Muscle layer of colon (tissue), 2 donors: ENCODE measurements around the gene XCR1.
A peak's percentile ranks its signal among the peaks of the same experiment; 100 is the strongest.
"Not testable (repeated sequence)": the region's sequence is repeated elsewhere in the genome, so short reads cannot be mapped to it uniquely, and the experiment has no call there.

ENCODE experiments used
- H3K27ac ChIP-seq: one replicate; pipeline ENCODE4 v1.7.0; 2013; ENCODE audit warnings: low read depth, mild to moderate bottlenecking, low read length, moderate library complexity
- H3K27me3 ChIP-seq, 2 donors: one replicate each; pipeline ENCODE4 v1.7.0; 2013; ENCODE audit warnings: low read length in 2 of 2, mild to moderate bottlenecking in 2 of 2; ENCODE audit not compliant: insufficient read depth in 2 of 2, control insufficient read depth in 1 of 2
- H3K36me3 ChIP-seq: one replicate; pipeline ENCODE4 v1.7.0; 2013; ENCODE audit warnings: mild to moderate bottlenecking, low read length; ENCODE audit not compliant: insufficient read depth
- H3K4me1 ChIP-seq: one replicate; pipeline ENCODE4 v1.7.0; 2013; ENCODE audit warnings: mild to moderate bottlenecking, low read length; ENCODE audit not compliant: insufficient read depth
- H3K4me3 ChIP-seq, 2 donors: one replicate each; pipeline ENCODE4 v1.7.0; 2013; ENCODE audit warnings: low read length in 2 of 2, low read depth in 1 of 2, mild to moderate bottlenecking in 1 of 2, moderate library complexity in 1 of 2
- H3K9ac ChIP-seq: one replicate; pipeline ENCODE4 v1.7.0; 2013; ENCODE audit warnings: low read length
- H3K9me3 ChIP-seq: one replicate; pipeline ENCODE4 v1.7.0; 2013; ENCODE audit warnings: mild to moderate bottlenecking, low read length
- donor health status: abdominal sarcoma.
- donor health status: Adenocarcinoma of cecum.

Gene XCR1

DNA sequence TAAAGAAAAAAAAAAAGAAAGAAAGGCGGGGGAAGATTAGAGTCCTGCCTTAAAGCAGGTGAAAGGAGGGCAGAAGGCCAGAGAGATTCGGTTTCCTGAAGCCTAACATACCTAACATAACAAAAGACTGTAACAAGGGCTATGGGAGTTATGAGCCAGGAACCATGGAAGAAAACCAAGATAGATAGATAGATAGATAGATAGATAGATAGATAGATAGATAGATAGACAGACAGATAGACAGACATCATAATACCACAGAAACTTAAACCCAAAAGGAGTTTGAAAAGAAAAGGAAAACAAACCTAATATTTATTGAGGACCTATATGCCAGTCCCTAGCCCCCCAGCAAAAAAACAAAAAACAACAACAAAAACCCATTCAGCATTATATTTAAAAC, 29.3 kb downstream of the XCR1 start:
- Histone ChIP-seq H3K27ac (no peak overlapping the region), H3K36me3 (no peaks in the 10 kb centered on the region), H3K4me1 (peaks cover 20% of the 10 kb centered on the region), H3K27me3 (no peaks in the 10 kb centered on the region), H3K4me3 (no peak overlapping the region), H3K9ac (no peak overlapping the region), H3K9me3 (no peaks in the 10 kb centered on the region)

DNA sequence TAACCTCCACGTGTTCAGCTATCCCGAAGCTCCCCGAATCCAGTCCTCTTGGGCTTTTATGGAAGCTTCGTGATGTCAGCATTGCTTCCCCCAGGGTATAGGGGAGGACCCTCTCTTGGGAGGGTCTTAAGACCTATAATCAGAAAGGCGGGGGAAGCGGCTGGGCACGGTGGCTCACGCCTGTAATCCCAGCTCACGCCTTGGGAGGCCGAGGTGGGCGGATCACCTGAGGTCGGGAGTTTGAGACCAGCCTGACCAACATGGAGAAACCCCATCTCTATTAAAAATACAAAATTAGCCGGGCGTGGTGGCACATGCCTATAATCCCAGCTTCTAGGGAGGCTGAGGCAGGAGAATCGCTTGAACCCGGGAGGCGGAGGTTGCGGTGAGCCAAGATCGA, 29.8 kb downstream of the XCR1 start:
- not testable (repeated sequence) for H3K36me3 ChIP-seq, H3K9ac ChIP-seq, H3K4me3 ChIP-seq, H3K27me3 ChIP-seq, H3K9me3 ChIP-seq, H3K27ac ChIP-seq
- peaks cover 25% of the 10 kb centered on the region for H3K4me1 ChIP-seq

GRCh38 chr3:45995236-45996192, 31.8 kb downstream of the XCR1 start, which contains the start of gene FYCO1:
Gene FYCO1 (minus strand): TSS chr3:45995824. CDS start chr3:45984910, 10,914 bp downstream.
- Histone ChIP-seq H3K9ac (peak within 1 kb of the TSS; percentile 70), H3K27me3 (no peaks in the 10 kb centered on the region), H3K4me3 (peak within 1 kb of the TSS; percentile 71 to 89), H3K27ac (peak within 1 kb of the TSS; percentile 75), H3K36me3 (no peaks in the 10 kb centered on the region), H3K9me3 (no peaks in the 10 kb centered on the region), H3K4me1 (peaks cover 40% of the 10 kb centered on the region)

DNA sequence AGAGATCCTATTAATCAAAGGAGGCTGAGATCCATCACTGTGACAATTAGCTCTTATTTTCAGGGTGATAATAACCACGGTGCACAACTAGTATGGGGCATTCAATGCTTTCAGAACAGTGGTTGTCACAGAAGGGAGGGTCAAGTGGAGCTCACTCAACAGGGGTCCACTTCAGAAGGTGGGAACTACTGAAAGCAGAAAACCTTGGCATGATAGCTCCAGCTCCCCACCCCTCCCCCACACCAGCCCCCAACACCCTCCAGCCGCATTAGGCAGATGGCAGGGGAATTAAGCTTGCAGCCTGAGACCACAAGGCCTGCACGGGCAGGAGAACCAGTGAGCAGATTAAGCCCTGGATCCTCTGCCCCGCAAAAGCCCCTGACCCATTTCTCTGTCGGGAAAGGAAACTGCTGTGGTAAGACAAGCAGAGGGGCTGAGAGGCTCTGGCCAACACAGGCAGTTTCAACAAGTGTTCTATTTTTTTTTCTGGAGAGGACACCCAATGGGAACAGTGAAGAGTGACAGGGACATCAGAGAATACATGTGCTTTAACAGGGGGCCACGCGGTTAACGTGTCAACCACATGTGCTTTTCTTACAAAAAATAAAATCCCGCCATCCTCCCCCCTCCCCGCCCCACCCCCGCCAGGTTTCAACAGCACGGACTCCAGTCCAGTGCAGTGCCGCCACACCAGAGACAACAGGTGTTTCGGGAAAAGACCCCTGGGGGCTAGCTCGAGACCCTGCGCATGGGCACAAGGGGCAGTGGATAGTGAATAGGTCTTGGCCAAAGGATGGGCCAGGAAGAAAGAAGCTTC, 32.7 kb downstream of the XCR1 start:
- H3K4me3 ChIP-seq: peak overlapping the region; percentile 71 to 89
- H3K4me1 ChIP-seq: peaks cover 49% of the 10 kb centered on the region
- peak overlapping the region; percentile 75 for H3K27ac ChIP-seq
- peak overlapping the region; percentile 70 for H3K9ac ChIP-seq
- H3K27me3 ChIP-seq: no peaks in the 10 kb centered on the region
- H3K36me3 ChIP-seq: no peaks in the 10 kb centered on the region
- no peaks in the 10 kb centered on the region for H3K9me3 ChIP-seq

GRCh38 chr3:45993421-45994027, 33.8 kb downstream of the XCR1 start:
- Histone ChIP-seq H3K27me3 (no peaks in the 10 kb centered on the region), H3K9me3 (no peaks in the 10 kb centered on the region), H3K36me3 (no peaks in the 10 kb centered on the region), H3K4me3 (peak overlapping the region in 1 of 2 donors; percentile 32), H3K27ac (peak overlapping the region; percentile 43), H3K9ac (no peak overlapping the region), H3K4me1 (peaks cover 60% of the 10 kb centered on the region)

DNA sequence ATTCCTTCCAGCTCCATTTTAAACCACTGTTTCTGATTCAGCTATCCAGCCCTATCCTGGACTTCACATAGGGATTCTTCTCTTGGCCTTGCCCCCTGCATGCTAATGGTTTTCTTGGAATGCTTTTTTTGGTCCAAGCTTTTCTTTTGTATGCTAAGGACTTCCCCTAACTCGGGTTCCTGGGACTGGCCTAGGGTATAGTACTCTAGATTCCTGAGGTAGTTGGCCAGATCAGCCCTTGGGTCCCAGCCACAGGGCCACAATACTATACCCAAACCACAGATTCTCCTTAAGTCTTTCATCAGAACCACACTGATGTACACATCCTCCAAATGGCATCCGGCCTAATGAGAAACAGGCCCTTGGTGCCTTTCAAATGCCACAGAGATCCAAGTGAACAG, 34.5 kb downstream of the XCR1 start:
- peak overlapping the region in 1 of 2 donors; percentile 32 for H3K4me3 ChIP-seq
- no peaks in the 10 kb centered on the region for H3K9me3 ChIP-seq
- peaks cover 67% of the 10 kb centered on the region for H3K4me1 ChIP-seq
- no peaks in the 10 kb centered on the region for H3K36me3 ChIP-seq
- no peak overlapping the region for H3K9ac ChIP-seq
- peak overlapping the region; percentile 43 for H3K27ac ChIP-seq
- H3K27me3 ChIP-seq: no peaks in the 10 kb centered on the region

DNA sequence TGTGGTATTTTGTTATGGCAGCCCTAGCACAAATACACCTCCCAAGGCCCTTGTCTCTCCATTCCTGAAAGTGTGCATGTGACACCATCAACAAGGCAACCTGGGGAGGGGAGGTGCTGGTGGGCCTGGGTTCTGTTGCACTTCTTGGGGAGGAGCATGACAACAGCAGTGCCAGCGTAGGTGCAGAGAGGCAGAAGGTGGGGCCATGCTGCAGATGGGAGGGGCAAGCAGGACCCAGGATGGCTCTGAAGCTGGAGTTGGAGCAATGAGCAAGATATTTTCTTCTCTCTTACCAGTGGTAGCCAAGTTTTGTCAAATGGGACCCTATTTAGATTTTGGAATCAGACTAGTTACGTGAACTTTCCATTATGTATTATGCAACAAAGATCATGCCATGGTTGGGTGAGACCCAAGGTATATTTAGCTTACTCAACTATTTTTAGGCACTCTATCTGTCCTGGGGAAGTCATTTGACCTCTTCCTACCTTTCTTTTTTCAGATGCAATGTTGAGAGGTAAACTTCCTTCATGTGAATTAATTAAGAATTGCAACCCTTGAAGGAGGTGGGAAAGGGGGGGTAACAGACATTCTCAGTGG, 35.1 kb downstream of the XCR1 start:
- Histone ChIP-seq H3K27me3 (no peaks in the 10 kb centered on the region), H3K9me3 (no peaks in the 10 kb centered on the region), H3K27ac (peak overlapping the region; percentile 43), H3K4me1 (peaks cover 73% of the 10 kb centered on the region), H3K9ac (no peak overlapping the region), H3K36me3 (no peaks in the 10 kb centered on the region), H3K4me3 (no peak overlapping the region)

GRCh38 chr3:45991341-45991740, 35.9 kb downstream of the XCR1 start:
- Histone ChIP-seq H3K27me3 (no peaks in the 10 kb centered on the region), H3K9ac (no peak overlapping the region), H3K4me3 (no peak overlapping the region), H3K36me3 (no peaks in the 10 kb centered on the region), H3K9me3 (no peaks in the 10 kb centered on the region), H3K27ac (no peak overlapping the region), H3K4me1 (peaks cover 81% of the 10 kb centered on the region)

DNA sequence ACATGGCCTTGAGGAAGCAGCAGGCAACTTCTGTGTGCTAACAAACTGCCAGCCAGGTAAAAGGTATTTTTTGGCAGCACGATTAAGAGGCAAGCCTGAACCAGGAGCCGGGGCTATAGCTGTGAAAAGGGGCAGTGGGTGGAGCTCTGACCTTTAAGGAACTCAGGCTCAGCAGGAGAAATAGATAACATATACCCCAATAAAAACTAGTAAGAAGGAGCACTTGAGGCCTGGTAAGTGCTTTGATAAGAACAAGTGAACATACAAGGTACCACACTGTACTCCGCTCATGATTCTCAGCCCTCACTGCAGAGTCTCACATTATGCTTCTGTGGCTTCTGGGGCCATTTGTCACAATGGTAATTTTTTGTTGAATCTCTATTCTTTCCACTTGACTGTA, 37.1 kb downstream of the XCR1 start:
- Histone ChIP-seq H3K9ac (no peak overlapping the region), H3K36me3 (no peaks in the 10 kb centered on the region), H3K27me3 (no peaks in the 10 kb centered on the region), H3K4me3 (no peak overlapping the region), H3K27ac (no peak overlapping the region), H3K4me1 (peaks cover 87% of the 10 kb centered on the region), H3K9me3 (no peaks in the 10 kb centered on the region)

- Histone ChIP-seq H3K9ac (no peak overlapping the region), H3K4me3 (no peak overlapping the region), H3K36me3 (peaks cover 5% of the 10 kb centered on the region), H3K4me1 (peaks cover 95% of the 10 kb centered on the region), H3K27ac (peak overlapping the region; percentile 5), H3K9me3 (no peaks in the 10 kb centered on the region), H3K27me3 (no peaks in the 10 kb centered on the region)
Measured at GRCh38 chr3:45988804-45989203, 38.5 kb downstream of the XCR1 start.

DNA sequence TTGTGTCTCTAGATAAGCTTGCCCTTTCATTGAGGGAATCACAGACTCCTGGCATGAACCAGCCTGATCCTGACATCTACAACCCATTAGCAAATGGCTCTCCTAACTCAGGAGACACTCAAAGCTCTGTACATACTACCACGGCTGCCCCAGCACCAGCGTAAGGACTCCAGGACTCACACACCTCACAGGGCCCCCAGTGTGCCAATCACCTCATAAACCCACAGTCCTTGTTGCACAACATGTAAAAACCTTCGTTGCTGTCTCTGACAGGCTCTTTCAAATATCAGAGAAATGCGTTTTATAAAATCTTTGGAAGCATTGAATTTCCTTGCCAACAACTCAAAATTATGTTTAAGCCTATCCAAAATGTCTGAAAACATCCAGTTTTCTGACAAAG, 38.9 kb downstream of the XCR1 start:
- Histone ChIP-seq H3K9ac (no peak overlapping the region), H3K4me1 (peaks cover 96% of the 10 kb centered on the region)

More for the DNA sequence above, 38.9 kb downstream of the XCR1 start:
- H3K4me3 ChIP-seq: peak overlapping the region in 1 of 2 donors; percentile 12
- no peaks in the 10 kb centered on the region for H3K27me3 ChIP-seq
- peak overlapping the region; percentile 94 for H3K27ac ChIP-seq
- no peaks in the 10 kb centered on the region for H3K9me3 ChIP-seq
- peaks cover 9% of the 10 kb centered on the region for H3K36me3 ChIP-seq
